ENCODE measurements around the gene SPACA1.

SPACA1 gene

GRCh38 chr6:88107241-88107640, 59.6 kb downstream of the SPACA1 start:
- no peak for FAIRE-seq

GRCh38 chr6:88111991-88112390, 64.3 kb downstream of the SPACA1 start:
- no peak for FAIRE-seq

- no peak for FAIRE-seq
Observed at GRCh38 chr6:88114838-88115237, 67.2 kb downstream of the SPACA1 start.

- FAIRE-seq, result no peak
Observed at GRCh38 chr6:88115307-88115706, 67.7 kb downstream of the SPACA1 start.

GRCh38 chr6:88116276-88116675, 68.6 kb downstream of the SPACA1 start:
- no peak for FAIRE-seq

Measured in A204.1 (cell line).